ENCODE results near the gene DYNLT4.
"Not testable (repeated sequence)": the region's sequence is repeated elsewhere in the genome, so short reads cannot be mapped to it uniquely, and the experiment has no call there.

The DYNLT4 gene

DNA sequence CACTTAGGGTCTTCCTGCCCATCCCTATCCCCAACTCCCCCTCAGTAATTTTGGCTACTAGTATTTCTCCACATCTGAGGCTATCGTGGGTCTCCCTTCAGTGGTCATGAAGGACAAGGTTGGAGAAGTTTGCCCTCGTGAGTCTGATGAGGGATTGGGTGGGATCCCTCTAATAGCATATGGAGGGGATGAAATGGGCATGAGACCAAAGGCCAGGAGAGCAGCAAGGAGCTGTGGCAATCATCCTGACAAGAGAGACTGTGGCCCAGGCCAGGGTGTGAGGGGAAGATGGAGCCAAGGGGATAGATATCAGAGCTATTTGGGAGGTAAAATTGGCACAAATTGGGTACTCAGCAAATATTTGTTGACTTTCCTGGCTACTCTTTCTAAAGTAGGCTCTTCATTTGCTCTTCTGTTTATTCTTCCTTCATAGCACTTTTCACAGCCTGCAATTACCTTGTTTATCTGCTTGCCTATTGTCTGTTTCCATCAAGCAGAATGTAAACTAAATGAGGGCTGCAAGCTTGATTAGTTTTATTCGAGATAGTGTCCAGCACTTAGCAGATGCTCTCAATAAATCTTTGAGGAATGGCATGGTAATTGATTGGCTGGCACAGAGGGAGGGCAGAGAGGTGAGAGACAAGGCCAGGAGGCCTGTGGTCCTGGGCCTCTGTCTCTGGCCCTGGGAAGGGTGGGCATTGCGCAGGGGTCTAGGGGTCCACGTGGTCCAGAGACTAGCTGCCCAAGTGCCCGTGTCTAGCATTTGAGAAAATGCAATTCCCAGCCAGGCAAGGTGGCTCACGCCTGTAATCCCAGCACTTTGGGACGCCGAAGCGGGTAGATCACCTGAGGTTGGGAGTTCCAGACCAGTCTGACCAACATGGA lies 8.4 kb downstream of the DYNLT4 start:
- no peak for FAIRE-seq

DNA sequence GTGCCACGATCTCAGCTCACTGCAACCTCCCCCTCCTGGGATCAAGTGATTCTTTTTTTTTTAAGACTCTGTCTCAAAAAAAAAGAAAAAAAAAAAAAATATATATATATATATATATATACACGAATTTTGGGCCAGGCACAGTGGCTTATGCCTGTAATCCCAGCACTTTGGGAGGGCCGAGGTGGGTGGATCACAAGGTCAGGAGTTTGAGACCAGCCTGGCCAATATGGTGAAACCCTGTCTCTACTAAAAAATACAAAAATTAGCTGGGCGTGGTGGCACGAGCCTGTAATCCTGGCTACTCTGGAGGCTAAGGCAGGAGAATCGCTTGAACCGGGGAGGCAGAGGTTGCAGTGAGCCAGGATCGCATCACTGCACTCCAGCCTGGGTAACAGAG lies 9.3 kb downstream of the DYNLT4 start:
- FAIRE-seq; DNase-seq (ENCODE audit: insufficient read length, low spot score): not testable (repeated sequence)

More for the DNA sequence above, 8.4 kb downstream of the DYNLT4 start:
- no peak for TF ChIP-seq POLR2A (IDR thresholded peaks at IDR 0.05; ENCODE audit: low read depth, low read length)
- DNase-seq (ENCODE audit: insufficient read length, low spot score), result no peak

DNA sequence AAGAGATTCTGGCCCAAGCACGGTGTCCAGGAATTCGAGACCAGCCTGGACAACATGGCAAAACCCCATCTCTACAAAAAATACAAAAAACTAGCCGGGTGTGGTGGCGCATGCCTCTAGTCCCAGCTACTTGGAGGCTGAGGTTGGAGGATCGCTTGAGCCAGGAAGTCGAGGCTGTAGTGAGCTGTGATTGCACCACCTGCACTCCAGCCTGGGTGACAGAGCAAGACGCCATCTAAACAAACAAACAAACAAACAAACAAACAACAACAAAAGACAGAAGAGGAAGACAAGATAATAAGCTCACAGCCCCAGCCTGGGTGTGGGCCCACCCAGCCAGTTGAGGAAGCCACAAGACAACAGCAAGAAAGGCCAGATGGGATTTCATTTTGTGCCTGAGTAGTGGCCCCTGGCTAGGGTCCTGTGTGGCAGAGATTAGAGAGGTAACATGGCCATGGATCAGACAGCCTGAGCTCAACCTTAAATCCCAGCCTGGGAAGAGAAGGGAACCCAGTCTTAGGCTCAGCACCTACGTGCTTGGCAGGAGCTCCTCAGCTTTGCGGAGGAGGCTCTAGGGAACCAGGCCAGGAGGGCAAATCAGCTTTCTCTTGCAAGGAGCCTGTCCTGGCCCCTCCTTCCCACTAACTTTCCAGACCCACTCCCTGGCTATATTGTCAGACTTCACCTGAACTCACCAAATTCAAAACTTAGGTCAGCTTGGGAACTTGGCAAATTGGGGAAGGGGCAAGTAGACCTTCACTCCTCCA lies 14.2 kb downstream of the DYNLT4 start:
- DNase-seq (ENCODE audit: insufficient read length, low spot score) (no peak), FAIRE-seq (no peak)
- TF ChIP-seq POLR2A (IDR thresholded peaks at IDR 0.05; ENCODE audit: low read depth, low read length), result no peak

DNA sequence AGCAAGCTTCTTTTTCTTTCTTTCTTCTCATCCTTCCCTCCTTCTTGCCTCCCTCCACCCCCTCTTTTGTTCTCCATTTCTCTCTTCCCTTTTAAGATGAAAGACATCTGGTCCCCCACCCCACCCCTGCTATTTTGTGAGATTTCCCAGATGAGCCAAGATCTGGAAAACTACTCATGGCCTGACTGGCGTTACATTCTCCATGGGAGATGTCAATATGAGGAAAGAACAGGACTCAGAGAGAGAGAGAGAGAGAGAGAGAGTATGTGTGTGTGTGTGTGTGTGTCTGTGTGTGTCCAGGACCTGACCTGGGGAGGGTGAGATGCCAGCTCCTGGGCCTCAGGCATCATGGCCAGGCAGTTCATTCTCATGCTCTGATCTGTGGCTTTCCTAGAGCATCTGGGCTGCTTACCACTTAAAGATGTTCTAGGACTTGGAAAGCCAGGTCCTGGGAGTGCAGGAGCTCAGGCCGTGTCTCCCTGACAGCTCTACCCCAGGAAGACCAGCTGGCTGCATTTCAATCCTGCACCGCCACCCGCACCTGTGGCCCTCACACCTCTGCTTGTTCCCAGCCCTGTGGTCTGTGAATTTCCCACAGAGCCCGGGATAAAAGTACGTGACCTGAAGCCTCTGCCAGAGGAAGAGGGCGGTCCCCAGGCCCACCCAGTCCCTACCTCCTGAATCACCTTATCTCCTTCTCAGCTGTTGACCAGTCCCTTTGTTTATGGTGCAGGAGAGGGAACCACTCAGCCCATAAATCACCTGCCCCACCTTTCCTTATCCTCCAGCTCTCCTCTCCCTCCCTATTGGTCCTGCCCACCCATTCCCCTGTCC lies 16.0 kb downstream of the DYNLT4 start:
- DNase-seq (ENCODE audit: insufficient read length, low spot score), result no peak
- no peak for TF ChIP-seq POLR2A (IDR thresholded peaks at IDR 0.05; ENCODE audit: low read depth, low read length)
- FAIRE-seq, result no peak

DNA sequence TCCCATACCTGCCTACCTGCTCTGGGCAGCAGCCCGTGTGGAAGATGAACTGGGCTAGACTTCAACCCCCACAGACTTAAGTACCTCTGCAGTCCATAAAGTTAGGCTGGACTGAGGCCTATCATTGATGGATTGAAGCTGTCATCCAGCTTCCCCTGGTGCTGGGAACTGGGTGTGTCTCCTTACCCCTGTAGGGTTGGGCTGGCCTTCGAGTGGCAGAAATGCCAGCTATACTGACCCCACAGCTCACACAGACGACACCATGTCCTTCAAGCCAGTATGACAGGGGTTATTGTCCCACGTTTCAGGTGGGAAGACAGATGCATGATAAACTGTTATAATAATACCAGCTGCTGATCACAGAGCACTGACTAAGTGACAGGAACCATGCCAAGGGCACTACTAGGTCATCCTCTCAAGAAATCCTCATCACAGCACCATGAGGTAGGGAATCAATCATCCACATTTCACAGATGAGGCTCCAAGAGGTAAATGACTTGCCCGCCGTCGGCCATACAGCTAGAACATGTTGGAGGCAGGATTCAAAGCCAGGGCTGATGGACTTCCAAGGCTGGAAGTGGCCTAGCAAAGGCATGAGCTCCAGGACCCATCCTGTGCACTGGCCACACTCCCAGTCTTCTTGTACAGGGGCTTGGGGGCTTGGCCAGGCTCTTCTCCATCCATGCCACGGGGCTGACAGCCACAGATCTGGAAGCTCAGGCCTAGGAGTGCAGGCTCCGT lies 18.9 kb downstream of the DYNLT4 start, which contains the start of gene BEST4:
TSS of gene BEST4 (minus strand) at position 51 of the 741 bp plus-strand sequence. CDS start 465 bp downstream, outside the sequence.
- DNase-seq (ENCODE audit: insufficient read length, low spot score), result no peak
- FAIRE-seq, result no peak
- no peak for TF ChIP-seq POLR2A (IDR thresholded peaks at IDR 0.05; ENCODE audit: low read depth, low read length)

DNA sequence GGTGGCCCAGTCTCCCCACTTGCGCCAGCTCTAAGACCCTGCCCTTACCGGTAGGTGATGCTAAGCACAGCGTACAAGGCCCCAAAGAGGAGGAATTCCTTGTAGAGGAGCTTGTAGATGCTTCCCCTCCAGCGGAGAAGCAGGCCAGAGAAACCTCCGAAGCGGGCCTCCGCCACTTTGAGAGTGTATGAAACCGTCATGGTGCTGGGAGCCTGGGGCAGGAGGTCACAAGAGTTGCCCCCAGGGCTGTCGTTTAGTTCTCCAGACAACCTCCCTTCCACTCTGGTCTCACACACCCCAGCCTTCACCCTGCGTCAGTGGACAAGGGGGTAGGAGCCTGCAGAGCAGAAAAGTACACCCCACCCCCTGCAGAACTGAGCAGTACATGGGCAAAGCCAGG lies 19.6 kb downstream of the DYNLT4 start:
- no peak for FAIRE-seq
- DNase-seq (ENCODE audit: insufficient read length, low spot score), result no peak
- TF ChIP-seq POLR2A (IDR thresholded peaks at IDR 0.05; ENCODE audit: low read depth, low read length), result no peak

DNA sequence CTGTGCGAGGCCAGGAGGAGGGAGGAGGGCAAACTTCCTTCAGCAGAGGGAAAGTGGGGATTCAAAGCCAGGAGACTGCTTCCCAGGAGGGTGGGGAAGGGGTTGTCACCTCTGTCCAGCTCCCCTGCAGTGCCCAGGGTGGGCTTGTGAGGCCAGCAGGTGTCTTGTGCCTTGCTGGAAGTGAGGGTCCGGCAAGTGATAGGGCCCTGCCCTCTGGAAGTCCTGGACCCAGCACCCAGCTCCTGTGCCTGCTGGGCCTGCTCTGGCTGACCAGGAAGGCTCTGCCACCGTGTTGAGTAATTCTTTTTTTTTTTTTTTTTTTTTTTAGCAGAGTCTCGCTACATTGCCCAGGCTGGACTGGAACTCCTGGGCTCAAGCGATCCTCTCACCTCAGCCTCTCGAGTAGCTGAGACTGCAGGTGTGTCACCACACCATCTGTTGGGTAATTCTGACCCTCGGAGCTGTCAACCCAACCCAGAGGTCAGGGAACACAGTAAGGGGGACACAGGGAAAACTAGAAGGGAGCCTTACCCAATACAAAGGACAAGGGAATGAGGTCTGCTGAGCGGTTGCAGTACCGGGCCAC lies 20.2 kb downstream of the DYNLT4 start:
- TF ChIP-seq POLR2A (IDR thresholded peaks at IDR 0.05; ENCODE audit: low read depth, low read length), result no peak
- FAIRE-seq, result no peak
- no peak for DNase-seq (ENCODE audit: insufficient read length, low spot score)

DNA sequence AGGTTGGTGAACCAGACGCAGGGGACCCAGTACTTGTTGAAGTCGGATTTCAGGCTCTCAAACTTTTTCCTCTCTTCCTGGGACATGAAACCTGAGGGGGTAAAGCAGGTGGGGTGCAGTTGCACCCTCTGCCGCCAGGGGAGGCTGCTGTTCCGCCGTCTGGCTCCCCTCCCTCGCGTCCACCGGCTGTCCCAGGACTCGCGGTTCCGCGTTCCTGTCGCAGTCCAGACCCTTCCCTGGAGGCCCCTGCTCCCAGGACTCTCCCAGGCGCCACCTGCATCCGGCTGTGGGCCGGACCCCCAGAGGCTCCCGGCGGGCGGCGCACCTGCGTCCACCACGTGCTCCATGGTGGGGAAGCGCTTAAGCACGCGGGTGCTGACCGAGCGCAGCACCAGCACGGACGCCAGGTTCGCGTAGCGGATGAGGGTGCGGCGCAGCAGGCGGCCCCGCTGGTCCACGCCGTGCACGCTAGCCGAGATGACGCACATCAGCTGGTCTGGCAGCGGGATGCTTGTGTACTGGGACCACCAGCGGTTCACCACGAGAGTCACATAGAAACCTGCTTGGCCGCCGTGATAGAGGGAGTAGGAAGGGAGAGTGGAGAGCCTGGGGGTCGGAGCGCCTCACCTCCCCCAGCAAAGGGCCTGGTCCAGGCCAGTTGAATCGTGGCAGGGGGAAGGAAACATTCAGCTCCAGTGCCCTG lies 20.9 kb downstream of the DYNLT4 start:
- FAIRE-seq, result no peak
- DNase-seq (ENCODE audit: insufficient read length, low spot score), result peak; percentile 60
- TF ChIP-seq POLR2A (IDR thresholded peaks at IDR 0.05; ENCODE audit: low read depth, low read length), result no peak

DNA sequence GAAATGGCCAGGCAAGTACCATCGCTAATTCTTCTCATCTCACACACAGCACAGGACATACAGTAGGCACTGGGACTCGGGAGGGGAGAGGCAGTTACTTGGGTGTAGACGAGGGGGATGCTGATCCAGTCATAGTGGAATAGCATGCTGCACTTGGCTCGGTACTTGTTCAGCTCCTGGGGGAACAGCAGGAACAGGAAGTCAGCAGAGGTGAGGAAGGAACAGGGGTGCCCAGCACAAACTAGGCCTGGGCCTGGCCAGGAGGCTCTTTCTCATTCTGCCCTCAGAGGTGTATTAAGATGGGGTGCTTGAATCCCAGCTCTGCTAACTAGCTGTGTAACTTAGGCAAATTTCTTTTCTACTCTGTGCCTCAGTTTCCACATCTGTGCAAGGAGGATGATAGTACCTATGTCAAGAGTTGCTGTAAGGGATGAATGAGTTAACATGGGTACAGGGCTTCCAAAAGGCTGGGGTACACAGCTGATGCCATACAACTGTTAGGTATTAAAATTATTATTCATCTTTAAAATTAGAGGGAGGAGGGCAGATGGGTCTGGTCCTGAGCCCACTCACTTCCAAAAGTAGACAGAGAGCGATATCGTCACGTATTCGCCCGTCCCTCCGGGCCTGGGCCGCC lies 21.5 kb downstream of the DYNLT4 start:
- DNase-seq (ENCODE audit: insufficient read length, low spot score), result no peak
- FAIRE-seq, result no peak
- TF ChIP-seq POLR2A (IDR thresholded peaks at IDR 0.05; ENCODE audit: low read depth, low read length), result no peak

DNA sequence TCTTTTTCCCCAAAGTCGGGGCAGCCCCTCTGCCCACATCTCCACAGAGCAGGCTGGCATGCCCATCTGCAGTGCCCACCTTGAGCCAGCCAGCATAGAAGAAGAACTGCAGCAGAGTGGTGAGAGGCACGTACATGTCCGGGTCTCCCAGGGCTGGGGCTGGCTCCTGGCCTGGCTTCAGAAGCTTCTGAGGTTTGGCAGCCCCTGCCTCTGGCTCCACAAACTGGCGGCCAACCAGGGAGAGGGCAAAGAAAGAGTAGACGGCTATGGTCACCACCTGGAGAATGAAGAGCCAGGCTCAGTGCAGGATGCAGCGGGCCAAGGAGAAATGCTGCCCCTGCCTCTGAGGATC lies 22.1 kb downstream of the DYNLT4 start:
- no peak for TF ChIP-seq POLR2A (IDR thresholded peaks at IDR 0.05; ENCODE audit: low read depth, low read length)
- FAIRE-seq (no peak), DNase-seq (ENCODE audit: insufficient read length, low spot score) (no peak)

DNA sequence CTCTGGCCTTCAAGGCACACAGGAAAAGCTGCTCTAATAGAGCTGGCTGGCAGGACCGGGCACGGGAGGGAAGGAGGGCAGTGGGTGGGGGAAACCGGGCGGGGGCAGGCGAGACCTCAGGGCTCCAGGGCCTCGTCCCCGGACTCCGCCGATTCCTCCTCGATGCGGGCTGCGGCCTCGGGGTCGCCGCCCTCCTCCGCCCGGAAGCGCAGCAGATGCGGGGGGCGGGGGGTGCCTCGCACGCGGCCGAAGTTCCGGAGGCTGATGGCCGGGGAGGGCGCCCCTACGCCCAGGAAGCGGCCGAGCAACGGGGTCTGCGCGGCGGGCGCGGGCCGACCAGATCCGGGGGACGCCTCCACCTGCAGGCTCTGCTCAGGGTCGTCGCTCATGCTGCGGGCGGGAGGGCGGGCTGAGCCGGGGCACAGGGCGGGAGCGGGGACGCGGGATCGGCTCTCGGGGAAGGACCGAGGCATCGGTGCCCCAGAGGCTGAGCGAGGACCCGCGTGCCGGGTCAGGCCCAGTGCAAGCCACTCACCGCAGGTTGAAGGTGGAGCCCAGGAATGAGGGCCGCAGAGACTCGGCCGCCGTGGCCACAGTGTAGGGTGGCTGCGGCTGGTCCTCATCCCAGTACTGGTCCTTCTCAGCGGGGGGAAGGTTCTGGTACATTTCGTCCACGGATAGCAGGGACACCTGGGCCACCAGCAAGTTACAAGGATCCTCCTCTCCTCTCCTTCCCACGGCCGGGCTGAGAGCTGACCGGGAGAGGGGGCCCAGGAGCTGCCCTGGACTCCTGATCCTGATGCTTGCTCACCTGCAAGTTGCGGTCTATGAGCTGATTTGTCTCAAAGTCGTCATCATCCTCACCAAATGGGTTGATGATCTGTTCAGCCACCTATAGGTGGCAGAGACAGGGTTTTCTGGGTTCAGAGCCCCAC lies 22.8 kb downstream of the DYNLT4 start:
- no peak for FAIRE-seq
- no peak for TF ChIP-seq POLR2A (IDR thresholded peaks at IDR 0.05; ENCODE audit: low read depth, low read length)
- no peak for DNase-seq (ENCODE audit: insufficient read length, low spot score)
